ENCODE measurements around the gene GALNT2. TPM values are rescaled to one million over a fixed set of nuclear protein-coding genes. Genes with fewer than 3 reads are reported as not detected.

The GALNT2 gene
- total and polyA plus RNA-seq, 2 of the 4 experiments (the other 2 are of a cell fraction) = 50.4 to 189 TPM

GRCh38 chr1:230276401-230276800 is 209.4 kb downstream of the GALNT2 start:
- H3K9ac ChIP-seq (ENCODE audit: low read depth, low read length) = no peak overlapping the region

More at GRCh38 chr1:230276401-230276800, 209.4 kb downstream of the GALNT2 start:
- in situ Hi-C loops (cut with MboI; ENCODE audit: low sequenced_read_pairs) = no loop called here
- no peaks in the 10 kb centered on the region for H3K9me1 ChIP-seq (ENCODE audit: insufficient read depth, low read length)
- no peak overlapping the region for H2AFZ ChIP-seq (replicated peaks; ENCODE audit: low read length, poor library complexity)
- no peak overlapping the region for H3K4me3 ChIP-seq (ENCODE audit: insufficient read depth, low read depth, low read length)
- H3K4me2 ChIP-seq (ENCODE audit: low read depth, low read length) = no peak overlapping the region
- H4K5ac ChIP-seq (ENCODE audit: low read depth, low read length) = no peak overlapping the region
- DNase-seq (no peak), ATAC-seq (ENCODE audit: low read depth) (no peak)
- H2AK9ac ChIP-seq (replicated peaks; ENCODE audit: low read depth, low read length, poor library complexity) = no peak overlapping the region
- H3K9me3 ChIP-seq (ENCODE audit: control insufficient read depth, insufficient read depth, low read length) = no peaks in the 10 kb centered on the region
- no peak overlapping the region for H2BK20ac ChIP-seq (ENCODE audit: low read depth, low read length)
- peaks cover 50% of the 10 kb centered on the region for H3K36me3 ChIP-seq (ENCODE audit: control insufficient read depth, insufficient read depth, low read length)
- no peak overlapping the region for H4K91ac ChIP-seq (ENCODE audit: insufficient read depth, low read depth, low read length)
- H3K14ac ChIP-seq (replicated peaks; ENCODE audit: low read depth, low read length) = no peak overlapping the region
- no peak overlapping the region for H3K27ac ChIP-seq (ENCODE audit: insufficient read depth, low read length)
- CTCF ChIA-PET = no interaction called here
- no peak overlapping the region for H3K23ac ChIP-seq (ENCODE audit: low read depth, low read length)
- no peaks in the 10 kb centered on the region for H3K4me1 ChIP-seq (ENCODE audit: control insufficient read depth, insufficient read depth, low read length)
- TF ChIP-seq NFE2L2 (IDR thresholded peaks at IDR 0.05; ENCODE audit: low read depth, low read length) (no peak), SMC3 (IDR thresholded peaks at IDR 0.05; ENCODE audit: low read depth, low read length) (no peak), CTCF (conservative IDR thresholded peaks at IDR 0.05; ENCODE audit: low read depth, low read length) (no peak), CEBPB (IDR thresholded peaks at IDR 0.05; ENCODE audit: low read depth, low read length) (no peak), FOS (IDR thresholded peaks at IDR 0.05; ENCODE audit: low read depth, low read length) (no peak), RCOR1 (IDR thresholded peaks at IDR 0.05; ENCODE audit: insufficient replicate concordance, low read length) (no peak), ELK1 (IDR thresholded peaks at IDR 0.05; ENCODE audit: borderline replicate concordance, low read depth, low read length) (no peak), MAZ (IDR thresholded peaks at IDR 0.05; ENCODE audit: borderline replicate concordance, low read depth, low read length) (no peak), MXI1 (IDR thresholded peaks at IDR 0.05; ENCODE audit: borderline replicate concordance, low read depth, low read length) (no peak)
- no peak overlapping the region for H4K8ac ChIP-seq (ENCODE audit: low read depth in 2 of 2, low read length in 2 of 2)
- intact Hi-C loops (cut with micrococcal nuclease) = no loop called here
- H3K56ac ChIP-seq (ENCODE audit: extremely low read depth, insufficient read depth, low read length) = no peak overlapping the region
- H2BK5ac ChIP-seq (ENCODE audit: low read depth, low read length, poor library complexity, severe bottlenecking) = no peak overlapping the region
- H2BK15ac ChIP-seq (ENCODE audit: low read depth, low read length) = no peak overlapping the region
- WGBS, 2 experiments (ENCODE audit: extremely low coverage in 2 of 2, insufficient read length in 1 of 2) = 94% methylated on average over 3 of the region's 5 CpGs; no CpG with 5 or more reads in 1 of the 2 experiments
- no peak overlapping the region for H3K4ac ChIP-seq (ENCODE audit: low read depth, low read length)
- no peak overlapping the region for H2AK5ac ChIP-seq (ENCODE audit: low read depth, low read length)
- H3K18ac ChIP-seq (ENCODE audit: low read depth, low read length) = no peak overlapping the region
- POLR2A ChIA-PET (ENCODE audit: unreplicated experiment) = no interaction called here
- H2BK120ac ChIP-seq (ENCODE audit: low read depth, low read length) = no peak overlapping the region
- no TSS peak for BruUV-seq (replicated peaks)
- H4K20me1 ChIP-seq (ENCODE audit: insufficient read depth, low read length) = no peaks in the 10 kb centered on the region
- H3K79me1 ChIP-seq (ENCODE audit: low read depth in 1 of 2, low read length in 2 of 2) = peaks cover 0 to 3% of the 10 kb centered on the region in 2 experiments; a peak in 2 of 4 replicates
- H3K27me3 ChIP-seq (ENCODE audit: control insufficient read depth, insufficient read depth, low read length) = no peaks in the 10 kb centered on the region
- dilution Hi-C loops (cut with HindIII; ENCODE audit: low sequenced_read_pairs, unreplicated experiment) = no loop called here

All from IMR-90 (cell line).